ENCODE data around the gene MGLL.

- TF ChIP-seq, protein P1, sequence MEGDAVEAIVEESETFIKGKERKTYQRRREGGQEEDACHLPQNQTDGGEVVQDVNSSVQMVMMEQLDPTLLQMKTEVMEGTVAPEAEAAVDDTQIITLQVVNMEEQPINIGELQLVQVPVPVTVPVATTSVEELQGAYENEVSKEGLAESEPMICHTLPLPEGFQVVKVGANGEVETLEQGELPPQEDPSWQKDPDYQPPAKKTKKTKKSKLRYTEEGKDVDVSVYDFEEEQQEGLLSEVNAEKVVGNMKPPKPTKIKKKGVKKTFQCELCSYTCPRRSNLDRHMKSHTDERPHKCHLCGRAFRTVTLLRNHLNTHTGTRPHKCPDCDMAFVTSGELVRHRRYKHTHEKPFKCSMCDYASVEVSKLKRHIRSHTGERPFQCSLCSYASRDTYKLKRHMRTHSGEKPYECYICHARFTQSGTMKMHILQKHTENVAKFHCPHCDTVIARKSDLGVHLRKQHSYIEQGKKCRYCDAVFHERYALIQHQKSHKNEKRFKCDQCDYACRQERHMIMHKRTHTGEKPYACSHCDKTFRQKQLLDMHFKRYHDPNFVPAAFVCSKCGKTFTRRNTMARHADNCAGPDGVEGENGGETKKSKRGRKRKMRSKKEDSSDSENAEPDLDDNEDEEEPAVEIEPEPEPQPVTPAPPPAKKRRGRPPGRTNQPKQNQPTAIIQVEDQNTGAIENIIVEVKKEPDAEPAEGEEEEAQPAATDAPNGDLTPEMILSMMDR (IDR thresholded peaks at IDR 0.05): no peak
- no peak for TF ChIP-seq ZFX (IDR thresholded peaks at IDR 0.05; ENCODE audit: borderline replicate concordance)
Observed at GRCh38 chr3:127760791-127761440, 61.4 kb downstream of the MGLL start.

Measured in 22Rv1 (cell line).